Panc1 (cell line): ENCODE results near the gene TSPAN5. TPM values are rescaled to one million over a fixed set of nuclear protein-coding genes. Genes with fewer than 3 reads are reported as not detected.

Source experiments
- ATAC-seq: fragments of 200-7000 bp; cut with Tn5 transposase; 2 replicates; pipeline ENCODE4 v1.9.1; 2020; ENCODE audit warnings: mild to moderate bottlenecking, moderate library complexity
- BruUV-seq: library from RNA; stranded (reverse); fragments of 400-500 nt; replicated peaks from 2 replicates; lab custom pipeline; 2021; lab: Mats Ljungman, UMichigan
- CTCF ChIA-PET: fragments of 300-600 bp; sonication (Branson Sonifier 250); formaldehyde crosslinking; loops from one replicate; lab custom pipeline; 2022; ENCODE audit warnings: antibody characterized with exemption; lab: Charles Lee
- POLR2A ChIA-PET: fragments of 300-600 bp; sonication (Branson Sonifier 250); formaldehyde crosslinking; loops from one replicate; lab custom pipeline; 2022; ENCODE audit warnings: antibody characterized with exemption; lab: Charles Lee
- DNase-seq: peaks from one replicate; pipeline ENCODE4 v3.0.0-alpha.2; 2010; ENCODE audit warnings: low read depth, low spot score
- H3K27ac ChIP-seq: 2 replicates; pipeline ENCODE4 v1.5.1; 2011; ENCODE audit warnings: mild to moderate bottlenecking, low read length, inconsistent platforms
- H3K27me3 ChIP-seq: fragments of 200-500 bp; sonication (Bioruptor generic); 2 replicates; pipeline ENCODE4 v1.6.0; 2014; ENCODE audit warnings: low read length, inconsistent platforms; ENCODE audit not compliant: control insufficient read depth, insufficient read depth
- H3K36me3 ChIP-seq: fragments of 200-500 bp; sonication (Bioruptor generic); 2 replicates; pipeline ENCODE4 v1.5.1; 2014; ENCODE audit warnings: inconsistent platforms, mild to moderate bottlenecking, low read length, moderate library complexity; ENCODE audit not compliant: control insufficient read depth, insufficient read depth
- H3K4me1 ChIP-seq: 2 replicates; pipeline ENCODE4 v1.5.1; 2011; ENCODE audit warnings: inconsistent platforms, mild to moderate bottlenecking, low read length, moderate library complexity; ENCODE audit not compliant: control insufficient read depth, insufficient read depth
- H3K4me3 ChIP-seq, 2 experiments: 2 replicates each; pipeline ENCODE4 v1.5.1; 2011 to 2012; ENCODE audit warnings: low read depth in 2 of 2, low read length in 2 of 2, mild to moderate bottlenecking in 2 of 2, inconsistent platforms in 1 of 2, moderate library complexity in 1 of 2
- H3K9me3 ChIP-seq: fragments of 200-500 bp; sonication (Bioruptor generic); 2 replicates; pipeline ENCODE4 v1.5.1; 2014; ENCODE audit warnings: low read depth, mild to moderate bottlenecking, inconsistent platforms, low read length, moderate library complexity; ENCODE audit not compliant: control insufficient read depth, insufficient read depth
- POLR2AphosphoS5 ChIP-seq: IDR thresholded peaks from 2 replicates; pipeline ENCODE4 v1.6.1; 2012; ENCODE audit warnings: mild to moderate bottlenecking, low read depth, low read length, moderate library complexity
- REST ChIP-seq, 2 experiments: IDR thresholded peaks; 2 replicates each; pipeline ENCODE4 v1.6.1; 2011 to 2012; ENCODE audit warnings: low read depth in 2 of 2, control low read depth in 1 of 2, low read length in 1 of 2, mild to moderate bottlenecking in 1 of 2, moderate library complexity in 1 of 2; ENCODE audit not compliant: insufficient read depth in 1 of 2
- SIN3A ChIP-seq: IDR thresholded peaks from 2 replicates; pipeline ENCODE4 v1.6.1; 2012; ENCODE audit warnings: low read depth, mild to moderate bottlenecking, low read length, moderate library complexity, borderline replicate concordance; ENCODE audit not compliant: insufficient read depth
- TCF7L2 ChIP-seq: IDR thresholded peaks from 2 replicates; pipeline ENCODE4 v1.6.1; 2011; ENCODE audit warnings: mild to moderate bottlenecking, low read depth, low read length, inconsistent platforms
- in situ Hi-C: cut with HindIII; loops from 2 replicates; pipeline ENCODE4 v1.10.0; 2016; ENCODE audit warnings: low sequenced_read_pairs, low pct_unique_long_range_greater_than_20kb
- intact Hi-C: fragments of 100-400 bp; cut with micrococcal nuclease; formaldehyde crosslinking; loops from one replicate; pipeline ENCODE4 v1.10.0; 2022; ENCODE audit not compliant: unreplicated experiment
- total RNA-seq: library from RNA; stranded (reverse); gene quantifications from one replicate; pipeline ENCODE4 v1.2.1, GENCODE V29; 2021; ENCODE audit not compliant: unreplicated experiment
- TF ChIP-seq, protein P1 (sequence below): fragments of 450-650 bp; IDR thresholded peaks from 2 replicates; pipeline ENCODE4 v1.5.1; 2017; ENCODE audit warnings: mild to moderate bottlenecking

TSPAN5 gene
- total RNA-seq, 1 experiment from 2014 or later: 61.9 TPM

DNA sequence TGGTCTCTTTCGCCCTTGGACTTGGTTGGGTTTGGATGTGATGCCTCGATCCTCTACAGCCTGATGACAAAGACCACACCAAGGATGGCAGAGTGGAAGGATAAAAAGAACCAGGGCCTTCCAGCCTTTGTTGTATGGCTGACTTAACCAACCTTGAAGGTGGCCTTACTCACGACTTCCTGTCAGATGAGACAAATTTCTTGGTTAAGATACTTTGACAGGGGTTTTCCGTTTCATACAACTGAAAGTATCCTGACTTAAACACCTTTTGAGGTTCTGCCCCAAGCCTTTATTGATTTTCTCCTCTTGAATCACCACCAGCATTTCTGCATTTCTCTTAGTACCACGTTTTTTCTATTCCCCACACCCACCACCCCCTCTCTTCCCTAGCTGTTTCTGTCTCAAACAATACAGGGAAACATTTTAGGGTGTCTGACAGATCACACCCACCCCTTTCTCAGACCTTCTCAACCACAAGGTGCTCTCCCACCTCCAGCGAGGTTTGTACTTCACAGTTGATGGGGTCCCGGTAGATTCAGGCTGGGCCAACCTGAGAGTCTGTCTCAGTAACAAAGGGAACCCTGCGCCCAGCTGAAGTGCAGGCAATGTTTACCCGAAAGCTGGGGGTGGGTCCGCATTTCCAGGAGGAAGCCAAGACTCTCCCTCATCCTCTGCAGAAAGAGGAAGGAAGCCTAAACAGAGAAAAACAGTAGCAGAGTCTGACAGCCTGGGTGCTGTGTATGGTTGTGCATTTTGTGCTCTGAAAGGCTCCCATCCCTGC, 5.0 kb upstream of the TSPAN5 start:
- Histone ChIP-seq H3K27me3 (no peaks in the 10 kb centered on the region), H3K27ac (no peak overlapping the region; the same call in 1 of the 2 replicates), H3K36me3 (no peaks in the 10 kb centered on the region), H3K4me3 (no peak overlapping the region), H3K9me3 (no peaks in the 10 kb centered on the region), H3K4me1 (peaks cover 15% of the 10 kb centered on the region)
- ChIA-PET CTCF (no interaction called here), POLR2A (no interaction called here)
- TF ChIP-seq, protein P1, sequence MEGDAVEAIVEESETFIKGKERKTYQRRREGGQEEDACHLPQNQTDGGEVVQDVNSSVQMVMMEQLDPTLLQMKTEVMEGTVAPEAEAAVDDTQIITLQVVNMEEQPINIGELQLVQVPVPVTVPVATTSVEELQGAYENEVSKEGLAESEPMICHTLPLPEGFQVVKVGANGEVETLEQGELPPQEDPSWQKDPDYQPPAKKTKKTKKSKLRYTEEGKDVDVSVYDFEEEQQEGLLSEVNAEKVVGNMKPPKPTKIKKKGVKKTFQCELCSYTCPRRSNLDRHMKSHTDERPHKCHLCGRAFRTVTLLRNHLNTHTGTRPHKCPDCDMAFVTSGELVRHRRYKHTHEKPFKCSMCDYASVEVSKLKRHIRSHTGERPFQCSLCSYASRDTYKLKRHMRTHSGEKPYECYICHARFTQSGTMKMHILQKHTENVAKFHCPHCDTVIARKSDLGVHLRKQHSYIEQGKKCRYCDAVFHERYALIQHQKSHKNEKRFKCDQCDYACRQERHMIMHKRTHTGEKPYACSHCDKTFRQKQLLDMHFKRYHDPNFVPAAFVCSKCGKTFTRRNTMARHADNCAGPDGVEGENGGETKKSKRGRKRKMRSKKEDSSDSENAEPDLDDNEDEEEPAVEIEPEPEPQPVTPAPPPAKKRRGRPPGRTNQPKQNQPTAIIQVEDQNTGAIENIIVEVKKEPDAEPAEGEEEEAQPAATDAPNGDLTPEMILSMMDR: no peak
- TF ChIP-seq REST (IDR thresholded peaks at IDR 0.05; ENCODE audit: insufficient read depth in 1 of 2, low read depth in 2 of 2, low read length in 1 of 2): no peak
- TF ChIP-seq TCF7L2: no peak
- TF ChIP-seq POLR2AphosphoS5: no peak
- TF ChIP-seq SIN3A: no peak
- in situ Hi-C loops: no loop called here
- ATAC-seq: no peak
- BruUV-seq: no TSS peak
- no peak for DNase-seq
- intact Hi-C loops: loop anchor here (5.0 kb wide), 1 partner anchor 264 kb away; the partner anchor contains the start of gene EIF4E

DNA sequence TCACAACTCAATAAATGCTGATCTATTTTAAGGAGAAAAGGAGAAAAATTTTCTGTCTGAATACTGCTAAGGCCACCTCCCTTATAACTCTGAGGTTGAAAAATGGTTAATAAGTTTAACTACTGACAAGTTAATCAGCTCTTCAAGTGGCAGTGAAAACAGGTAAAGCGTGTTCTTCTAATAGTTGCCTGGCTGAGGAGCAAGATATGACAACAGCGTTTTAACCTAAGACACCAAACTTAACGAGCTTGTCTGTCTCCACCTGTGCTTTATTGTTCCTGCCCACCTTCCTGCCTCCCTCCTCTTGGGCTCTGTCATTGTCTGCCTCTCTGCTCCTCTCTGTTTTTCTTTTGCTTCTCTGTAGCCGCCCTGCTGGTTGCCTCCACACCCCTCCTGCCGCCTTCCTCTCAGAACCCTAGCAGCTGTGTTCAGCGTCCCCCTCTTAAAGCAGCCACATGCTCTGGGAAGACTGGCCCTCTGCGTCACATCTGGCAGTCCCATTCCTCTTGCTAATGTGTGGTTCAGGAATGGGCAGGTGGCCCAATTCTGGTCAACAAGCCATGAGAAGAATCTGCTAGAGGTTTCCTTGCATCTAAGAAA, 4.3 kb upstream of the TSPAN5 start:
- H3K27me3 ChIP-seq: no peaks in the 10 kb centered on the region

More for the DNA sequence above, 4.3 kb upstream of the TSPAN5 start:
- H3K27ac ChIP-seq: no peak overlapping the region; the same call in 1 of the 2 replicates
- peaks cover 2% of the 10 kb centered on the region; the same call in 1 of the 2 replicates for H3K36me3 ChIP-seq
- in situ Hi-C loops (no loop called here), intact Hi-C loops (loop anchor here (5.0 kb wide), 1 partner anchor 265 kb away; the partner anchor contains the start of gene EIF4E)
- no TSS peak for BruUV-seq
- H3K4me1 ChIP-seq: peaks cover 15% of the 10 kb centered on the region
- CTCF ChIA-PET: no interaction called here
- POLR2A ChIA-PET: no interaction called here
- no peak overlapping the region for H3K4me3 ChIP-seq
- no peak for ATAC-seq
- H3K9me3 ChIP-seq: no peaks in the 10 kb centered on the region
- TF ChIP-seq SIN3A (no peak), REST (IDR thresholded peaks at IDR 0.05; ENCODE audit: insufficient read depth in 1 of 2, low read depth in 2 of 2, low read length in 1 of 2) (no peak), POLR2AphosphoS5 (no peak), TCF7L2 (no peak)
- TF ChIP-seq, protein P1: no peak
- no peak for DNase-seq
